Measurements from ENCODE around the gene UBE2Q2. TPM values are rescaled to one million over a fixed set of nuclear protein-coding genes. Genes with fewer than 3 reads are reported as not detected.

Gene UBE2Q2
- polyA plus RNA-seq, 3 donors = 13.6 to 22.1 (median 20.9) TPM

GRCh38 chr15:75844629-75845335 is 1.5 kb downstream of the UBE2Q2 start:
- H3K27me3 Mint-ChIP-seq (ENCODE audit: low read depth in 3 of 3) = peaks cover 0 to 5% (median 4%) of the 10 kb centered on the region in 3 donors
- Histone ChIP-seq H3K79me2 (ENCODE audit: insufficient read depth, low read length) (peaks cover 63% of the 10 kb centered on the region), H4K20me1 (ENCODE audit: insufficient read depth, low read length) (peaks cover 30% of the 10 kb centered on the region), H3K36me3 (replicated peaks in 1 of 2; ENCODE audit: control insufficient read depth in 1 of 2, insufficient read depth in 2 of 2, low read length in 2 of 2) (no peaks in the 10 kb centered on the region), H3K4me1 (ENCODE audit: control insufficient read depth in 1 of 2, insufficient read depth in 2 of 2, low read length in 2 of 2) (peaks cover 33 to 42% of the 10 kb centered on the region in 2 donors), H3K27ac (ENCODE audit: low read depth in 1 of 2, low read length in 2 of 2) (peak overlapping the region; percentile 52 to 89), H3K9ac (ENCODE audit: insufficient read depth, low read length, poor library complexity, severe bottlenecking) (peak overlapping the region; percentile 95), H2AFZ (ENCODE audit: insufficient read depth, low read depth, low read length, poor library complexity, severe bottlenecking) (peak overlapping the region; percentile 87), H3K4me2 (replicated peaks; ENCODE audit: extremely low read depth, low read length, poor library complexity, severe bottlenecking) (peak overlapping the region; percentile 94), H3K4me3 (replicated peaks in 1 of 3; ENCODE audit: low read depth in 2 of 3, low read length in 3 of 3) (peak overlapping the region; percentile 77 to 89 (median 88)), H3K9me3 (replicated peaks in 1 of 2; ENCODE audit: control insufficient read depth in 1 of 2, insufficient read depth in 1 of 2, low read length in 2 of 2) (no peaks in the 10 kb centered on the region), H3K27me3 (ENCODE audit: control insufficient read depth in 2 of 2, insufficient read depth in 2 of 2, low read length in 2 of 2) (no peaks in the 10 kb centered on the region)
- TF ChIP-seq, protein P1, sequence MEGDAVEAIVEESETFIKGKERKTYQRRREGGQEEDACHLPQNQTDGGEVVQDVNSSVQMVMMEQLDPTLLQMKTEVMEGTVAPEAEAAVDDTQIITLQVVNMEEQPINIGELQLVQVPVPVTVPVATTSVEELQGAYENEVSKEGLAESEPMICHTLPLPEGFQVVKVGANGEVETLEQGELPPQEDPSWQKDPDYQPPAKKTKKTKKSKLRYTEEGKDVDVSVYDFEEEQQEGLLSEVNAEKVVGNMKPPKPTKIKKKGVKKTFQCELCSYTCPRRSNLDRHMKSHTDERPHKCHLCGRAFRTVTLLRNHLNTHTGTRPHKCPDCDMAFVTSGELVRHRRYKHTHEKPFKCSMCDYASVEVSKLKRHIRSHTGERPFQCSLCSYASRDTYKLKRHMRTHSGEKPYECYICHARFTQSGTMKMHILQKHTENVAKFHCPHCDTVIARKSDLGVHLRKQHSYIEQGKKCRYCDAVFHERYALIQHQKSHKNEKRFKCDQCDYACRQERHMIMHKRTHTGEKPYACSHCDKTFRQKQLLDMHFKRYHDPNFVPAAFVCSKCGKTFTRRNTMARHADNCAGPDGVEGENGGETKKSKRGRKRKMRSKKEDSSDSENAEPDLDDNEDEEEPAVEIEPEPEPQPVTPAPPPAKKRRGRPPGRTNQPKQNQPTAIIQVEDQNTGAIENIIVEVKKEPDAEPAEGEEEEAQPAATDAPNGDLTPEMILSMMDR (IDR thresholded peaks at IDR 0.05) = no peak
- intact Hi-C loops (cut with micrococcal nuclease) = loop anchor here in 1 of 2 donors (5.0 kb wide), 1 partner anchor 58 kb away; the partner anchor contains the start of gene FBXO22
- 59% methylated on average over 10 of the region's 13 CpGs for WGBS (ENCODE audit: insufficient coverage)
- H3K4me3 Mint-ChIP-seq = peak overlapping the region; percentile 96
- H3K27ac Mint-ChIP-seq = peak overlapping the region in 6 of 7 donors; percentile 83 to 96 (median 90)
- peaks cover 57% of the 10 kb centered on the region for H3K4me1 Mint-ChIP-seq
- H3K9me3 Mint-ChIP-seq = no peaks in the 10 kb centered on the region
- peaks cover 3% of the 10 kb centered on the region in 2 donors for H3K36me3 Mint-ChIP-seq
- DNase-seq = no peak

DNA sequence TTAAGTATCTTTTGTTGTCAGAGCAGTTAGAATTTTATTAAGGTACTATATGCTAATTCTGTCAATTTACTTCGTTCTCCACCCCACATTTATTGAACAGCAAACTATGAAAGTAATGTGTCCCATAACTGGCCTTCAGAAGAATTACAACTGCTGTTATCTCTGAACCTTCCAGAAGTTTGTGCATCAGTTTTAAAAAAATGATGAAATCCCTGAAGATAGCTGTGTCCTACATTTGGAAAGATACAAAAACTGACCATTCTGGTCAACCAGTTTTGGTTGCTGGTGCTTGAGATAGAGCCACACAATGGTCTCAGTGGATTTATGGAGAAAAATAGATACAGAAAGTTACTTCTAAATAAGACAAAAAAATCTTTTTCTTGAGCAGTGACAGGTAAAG is 5.9 kb downstream of the UBE2Q2 start:
- peaks cover 100% of the 10 kb centered on the region for H3K79me2 ChIP-seq (ENCODE audit: insufficient read depth, low read length)
- peaks cover 35 to 52% of the 10 kb centered on the region in 2 donors for H3K4me1 ChIP-seq (ENCODE audit: control insufficient read depth in 1 of 2, insufficient read depth in 2 of 2, low read length in 2 of 2)

More for the DNA sequence above, 5.9 kb downstream of the UBE2Q2 start:
- no peaks in the 10 kb centered on the region for H3K9me3 ChIP-seq (replicated peaks in 1 of 2; ENCODE audit: control insufficient read depth in 1 of 2, insufficient read depth in 1 of 2, low read length in 2 of 2)
- DNase-seq = no peak
- Mint-ChIP-seq H3K27me3 (ENCODE audit: low read depth in 3 of 3) (peaks cover 0 to 2% (median 0%) of the 10 kb centered on the region in 3 donors), H3K4me1 (peaks cover 70% of the 10 kb centered on the region), H3K9me3 (no peaks in the 10 kb centered on the region), H3K4me3 (no peak overlapping the region), H3K36me3 (peaks cover 7 to 8% of the 10 kb centered on the region in 2 donors), H3K27ac (peak overlapping the region in 1 of 7 donors; percentile 12)
- no peaks in the 10 kb centered on the region for H3K27me3 ChIP-seq (ENCODE audit: control insufficient read depth in 2 of 2, insufficient read depth in 2 of 2, low read length in 2 of 2)
- no CpG with 5 or more reads among the region's 1 CpG for WGBS (ENCODE audit: insufficient coverage)
- H3K9ac ChIP-seq (ENCODE audit: insufficient read depth, low read length, poor library complexity, severe bottlenecking) = no peak overlapping the region
- intact Hi-C loops (cut with micrococcal nuclease) = no loop called here
- H3K27ac ChIP-seq (ENCODE audit: low read depth in 1 of 2, low read length in 2 of 2) = no peak overlapping the region
- H2AFZ ChIP-seq (ENCODE audit: insufficient read depth, low read depth, low read length, poor library complexity, severe bottlenecking) = no peak overlapping the region
- H3K4me2 ChIP-seq (replicated peaks; ENCODE audit: extremely low read depth, low read length, poor library complexity, severe bottlenecking) = no peak overlapping the region
- TF ChIP-seq, protein P1 (IDR thresholded peaks at IDR 0.05) = no peak
- H3K36me3 ChIP-seq (replicated peaks in 1 of 2; ENCODE audit: control insufficient read depth in 1 of 2, insufficient read depth in 2 of 2, low read length in 2 of 2) = peaks cover 3 to 5% of the 10 kb centered on the region in 2 donors
- no peak overlapping the region for H3K4me3 ChIP-seq (replicated peaks in 1 of 3; ENCODE audit: low read depth in 2 of 3, low read length in 3 of 3)
- peaks cover 63% of the 10 kb centered on the region for H4K20me1 ChIP-seq (ENCODE audit: insufficient read depth, low read length)

Data from CD14-positive monocyte (primary cell).